ENCODE measurements around the gene LAMA4. TPM values are rescaled to one million over a fixed set of nuclear protein-coding genes. Genes with fewer than 3 reads are reported as not detected.

LAMA4 gene
- total RNA-seq, 1 experiment from 2014 or later, result 58.3 TPM

DNA sequence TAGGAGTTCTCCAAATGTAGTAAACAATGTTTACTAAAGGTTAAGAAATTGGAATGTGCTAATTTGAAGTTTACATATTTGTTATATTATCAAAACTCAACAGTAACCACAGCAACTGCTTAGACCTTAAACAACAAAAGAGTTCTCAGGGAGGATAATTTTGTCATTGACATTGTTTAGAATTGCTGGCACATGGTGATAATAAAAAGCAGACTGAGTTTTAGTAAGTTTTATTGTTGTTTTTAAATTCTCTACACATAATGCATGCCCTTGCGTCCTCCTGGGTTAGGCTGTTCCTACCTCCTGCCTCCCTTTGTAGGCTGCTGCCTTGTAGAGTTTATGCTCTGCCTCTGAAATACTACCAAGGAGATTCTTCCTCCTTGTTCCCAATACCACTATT is 28.7 kb downstream of the LAMA4 start:
- H3K79me2 ChIP-seq (ENCODE audit: low read depth), result peaks cover 91% of the 10 kb centered on the region
- peaks cover 87% of the 10 kb centered on the region for H3K36me3 ChIP-seq (ENCODE audit: low read depth)
- TF ChIP-seq, protein P1, sequence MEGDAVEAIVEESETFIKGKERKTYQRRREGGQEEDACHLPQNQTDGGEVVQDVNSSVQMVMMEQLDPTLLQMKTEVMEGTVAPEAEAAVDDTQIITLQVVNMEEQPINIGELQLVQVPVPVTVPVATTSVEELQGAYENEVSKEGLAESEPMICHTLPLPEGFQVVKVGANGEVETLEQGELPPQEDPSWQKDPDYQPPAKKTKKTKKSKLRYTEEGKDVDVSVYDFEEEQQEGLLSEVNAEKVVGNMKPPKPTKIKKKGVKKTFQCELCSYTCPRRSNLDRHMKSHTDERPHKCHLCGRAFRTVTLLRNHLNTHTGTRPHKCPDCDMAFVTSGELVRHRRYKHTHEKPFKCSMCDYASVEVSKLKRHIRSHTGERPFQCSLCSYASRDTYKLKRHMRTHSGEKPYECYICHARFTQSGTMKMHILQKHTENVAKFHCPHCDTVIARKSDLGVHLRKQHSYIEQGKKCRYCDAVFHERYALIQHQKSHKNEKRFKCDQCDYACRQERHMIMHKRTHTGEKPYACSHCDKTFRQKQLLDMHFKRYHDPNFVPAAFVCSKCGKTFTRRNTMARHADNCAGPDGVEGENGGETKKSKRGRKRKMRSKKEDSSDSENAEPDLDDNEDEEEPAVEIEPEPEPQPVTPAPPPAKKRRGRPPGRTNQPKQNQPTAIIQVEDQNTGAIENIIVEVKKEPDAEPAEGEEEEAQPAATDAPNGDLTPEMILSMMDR (conservative IDR thresholded peaks at IDR 0.05), result no peak
- TF ChIP-seq EZH2 (IDR thresholded peaks at IDR 0.05; ENCODE audit: low read depth), result no peak
- no peak overlapping the region for H2AFZ ChIP-seq
- ChIA-PET CTCF (no interaction called here), POLR2A (ENCODE audit: unreplicated experiment) (no interaction called here)
- H3K9me2 ChIP-seq (ENCODE audit: insufficient read depth), result 0 out of 2 replicates have a peak, but pooled peaks cover 5% of the 10 kb centered on the region
- no peaks in the 10 kb centered on the region for H3K27me3 ChIP-seq (ENCODE audit: insufficient read depth, low read depth)
- peaks cover 22% of the 10 kb centered on the region for H3K4me1 ChIP-seq (replicated peaks; ENCODE audit: insufficient read depth)
- intact Hi-C loops (cut with micrococcal nuclease; ENCODE audit: unreplicated experiment), result no loop called here
- no TSS peak for BruUV-seq (replicated peaks)
- no peak for DNase-seq
- H4K20me1 ChIP-seq (ENCODE audit: insufficient read depth), result peaks cover 10% of the 10 kb centered on the region; the same call in 1 of the 2 replicates
- H3F3A ChIP-seq (ENCODE audit: insufficient read depth, low read depth), result peaks cover 20% of the 10 kb centered on the region; the same call in 1 of the 2 replicates
- H3K9me3 ChIP-seq (ENCODE audit: insufficient read depth, low read depth), result no peaks in the 10 kb centered on the region; the same call in 1 of the 2 replicates
- no peak overlapping the region for H3K4me2 ChIP-seq
- no peak overlapping the region for H3K27ac ChIP-seq
- H3K4me3 ChIP-seq, result no peak overlapping the region

DNA sequence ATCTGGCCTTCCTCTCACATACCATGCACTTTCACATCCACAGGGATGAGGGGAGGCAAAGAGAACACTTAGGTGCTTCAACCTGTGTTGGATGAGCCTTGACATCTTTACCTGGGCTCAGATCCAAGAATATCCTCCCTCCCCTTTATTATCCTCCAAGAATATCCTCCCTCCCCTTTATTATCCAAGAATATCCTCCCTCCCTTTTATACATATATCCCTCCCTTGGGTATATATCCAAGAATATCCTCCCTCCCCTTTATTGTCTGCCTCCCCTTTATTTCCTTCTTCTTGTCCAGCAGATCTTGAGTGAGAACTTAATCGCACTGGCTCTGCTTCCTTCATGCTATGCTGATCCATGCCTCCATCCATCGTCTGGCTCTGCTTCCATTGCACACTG is 30.3 kb downstream of the LAMA4 start:
- H3K79me2 ChIP-seq (ENCODE audit: low read depth), result peaks cover 90% of the 10 kb centered on the region
- 0 out of 2 replicates have a peak, but pooled peaks cover 5% of the 10 kb centered on the region for H3K9me2 ChIP-seq (ENCODE audit: insufficient read depth)
- H3K36me3 ChIP-seq (ENCODE audit: low read depth), result peaks cover 86% of the 10 kb centered on the region
- no TSS peak for BruUV-seq (replicated peaks)
- intact Hi-C loops (cut with micrococcal nuclease; ENCODE audit: unreplicated experiment), result no loop called here
- H3K4me1 ChIP-seq (replicated peaks; ENCODE audit: insufficient read depth), result peaks cover 34% of the 10 kb centered on the region
- H3K27me3 ChIP-seq (ENCODE audit: insufficient read depth, low read depth), result no peaks in the 10 kb centered on the region
- H4K20me1 ChIP-seq (ENCODE audit: insufficient read depth), result peaks cover 5% of the 10 kb centered on the region; the same call in 1 of the 2 replicates
- no peak for TF ChIP-seq EZH2 (IDR thresholded peaks at IDR 0.05; ENCODE audit: low read depth)
- TF ChIP-seq, protein P1 (conservative IDR thresholded peaks at IDR 0.05), result no peak
- no peak for DNase-seq
- no peak overlapping the region for H3K4me2 ChIP-seq
- peaks cover 28% of the 10 kb centered on the region for H3F3A ChIP-seq (ENCODE audit: insufficient read depth, low read depth)
- H2AFZ ChIP-seq, result no peak overlapping the region
- no peak overlapping the region for H3K4me3 ChIP-seq
- ChIA-PET CTCF (no interaction called here), POLR2A (ENCODE audit: unreplicated experiment) (no interaction called here)
- no peaks in the 10 kb centered on the region; the same call in 1 of the 2 replicates for H3K9me3 ChIP-seq (ENCODE audit: insufficient read depth, low read depth)
- H3K27ac ChIP-seq, result no peak overlapping the region

DNA sequence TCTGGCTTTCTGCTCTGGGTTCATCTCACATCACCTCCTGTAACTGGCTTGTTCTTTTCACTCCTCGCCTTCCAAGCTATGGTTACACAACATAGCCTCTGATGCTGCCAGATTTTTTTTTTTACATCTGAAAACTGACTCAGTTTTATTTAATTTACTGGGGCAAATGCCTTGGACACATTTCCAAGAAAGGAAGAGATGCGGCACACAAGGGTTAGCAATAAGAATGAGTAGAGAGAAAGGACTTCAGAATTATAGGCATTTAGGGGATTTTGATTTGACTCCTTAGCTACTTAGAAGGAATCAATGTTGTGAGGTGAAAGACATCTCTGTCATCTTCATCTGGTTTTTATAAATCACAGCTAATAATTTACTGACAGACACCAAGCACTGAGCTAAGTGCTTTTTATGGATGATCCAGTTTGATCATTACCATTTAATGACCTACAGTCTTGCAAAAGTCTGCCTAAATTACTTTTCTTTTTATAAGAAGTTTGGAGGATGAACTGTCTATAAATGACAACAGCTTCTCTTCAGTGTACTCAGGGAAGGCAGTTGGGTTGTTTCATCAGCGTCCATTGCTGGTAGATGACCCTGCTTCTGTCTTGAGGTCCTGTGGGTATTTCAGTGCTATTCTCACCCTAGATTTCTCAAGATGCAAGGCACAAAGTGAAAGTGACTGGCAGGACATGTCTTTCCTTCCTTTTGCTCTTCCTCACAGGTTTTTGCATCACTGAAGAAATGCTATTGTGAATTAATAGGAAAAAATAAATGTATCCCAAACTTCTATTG is 31.1 kb downstream of the LAMA4 start:
- H4K20me1 ChIP-seq (ENCODE audit: insufficient read depth), result peaks cover 5% of the 10 kb centered on the region; the same call in 1 of the 2 replicates
- intact Hi-C loops (cut with micrococcal nuclease; ENCODE audit: unreplicated experiment), result no loop called here
- BruUV-seq (replicated peaks), result no TSS peak
- H3K4me1 ChIP-seq (replicated peaks; ENCODE audit: insufficient read depth), result peaks cover 42% of the 10 kb centered on the region
- POLR2A ChIA-PET (ENCODE audit: unreplicated experiment), result no interaction called here
- no peak overlapping the region for H2AFZ ChIP-seq
- DNase-seq, result no peak
- H3K27ac ChIP-seq, result peak overlapping the region; percentile 4; the same call in 1 of the 2 replicates
- peaks cover 90% of the 10 kb centered on the region for H3K79me2 ChIP-seq (ENCODE audit: low read depth)
- peaks cover 81% of the 10 kb centered on the region for H3K36me3 ChIP-seq (ENCODE audit: low read depth)
- 0 out of 2 replicates have a peak, but pooled peaks cover 5% of the 10 kb centered on the region for H3K9me2 ChIP-seq (ENCODE audit: insufficient read depth)
- peaks cover 36% of the 10 kb centered on the region for H3F3A ChIP-seq (ENCODE audit: insufficient read depth, low read depth)
- H3K27me3 ChIP-seq (ENCODE audit: insufficient read depth, low read depth), result no peaks in the 10 kb centered on the region
- no peak overlapping the region for H3K4me3 ChIP-seq
- H3K4me2 ChIP-seq, result no peak overlapping the region
- CTCF ChIA-PET, result interaction anchor here (0.7 kb wide), 2 partner anchors 18 to 954 kb away, joined by 4 to 5 read pairs; no protein-coding TSS in a partner anchor
- H3K9me3 ChIP-seq (ENCODE audit: insufficient read depth, low read depth), result no peaks in the 10 kb centered on the region; the same call in 1 of the 2 replicates
- TF ChIP-seq EZH2 (IDR thresholded peaks at IDR 0.05; ENCODE audit: low read depth), result no peak
- TF ChIP-seq, protein P1 (conservative IDR thresholded peaks at IDR 0.05), result no peak

All from PC-9 (cell line).